ENCODE data around the gene SAMD13.

GRCh38 chr1:84347932-84348555, 46.5 kb downstream of the SAMD13 start:
- TF ChIP-seq CTCF (IDR thresholded peaks at IDR 0.05): no peak
- TF ChIP-seq POLR2A (IDR thresholded peaks at IDR 0.05): no peak
